Measurements from ENCODE around the gene DDX43.

DNA sequence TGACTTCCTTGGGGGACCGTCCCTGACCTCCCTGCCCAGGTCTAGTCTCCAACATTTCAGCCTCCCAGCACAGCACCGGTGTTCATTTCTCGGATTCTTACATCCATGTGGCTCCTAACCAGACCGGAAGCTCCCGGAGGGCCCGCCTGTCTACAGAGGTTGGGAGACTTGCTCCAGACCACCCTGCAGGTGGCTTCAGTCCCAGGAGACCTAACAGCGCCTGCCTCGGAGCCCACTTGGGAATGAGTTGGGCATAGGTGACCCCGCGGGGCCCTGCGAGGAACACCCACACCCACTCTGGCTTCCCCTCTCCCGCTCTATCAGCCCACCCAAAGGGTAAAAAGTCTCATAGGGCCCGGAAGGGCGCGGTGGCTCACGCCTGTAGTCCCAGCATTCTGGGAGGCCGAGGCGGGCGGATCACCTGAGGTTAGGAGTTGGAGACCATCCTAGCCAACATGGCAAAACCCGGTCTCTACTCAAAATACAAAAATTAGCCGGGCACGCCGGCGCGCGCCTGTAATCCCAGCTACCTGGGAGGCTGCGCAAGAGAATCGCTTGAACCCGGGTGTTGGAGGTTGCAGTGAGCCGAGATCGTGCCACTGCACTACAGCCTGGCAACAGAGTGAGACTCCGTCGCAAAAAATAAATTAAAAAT lies 46.0 kb upstream of the DDX43 start:
- TF ChIP-seq, protein P1, sequence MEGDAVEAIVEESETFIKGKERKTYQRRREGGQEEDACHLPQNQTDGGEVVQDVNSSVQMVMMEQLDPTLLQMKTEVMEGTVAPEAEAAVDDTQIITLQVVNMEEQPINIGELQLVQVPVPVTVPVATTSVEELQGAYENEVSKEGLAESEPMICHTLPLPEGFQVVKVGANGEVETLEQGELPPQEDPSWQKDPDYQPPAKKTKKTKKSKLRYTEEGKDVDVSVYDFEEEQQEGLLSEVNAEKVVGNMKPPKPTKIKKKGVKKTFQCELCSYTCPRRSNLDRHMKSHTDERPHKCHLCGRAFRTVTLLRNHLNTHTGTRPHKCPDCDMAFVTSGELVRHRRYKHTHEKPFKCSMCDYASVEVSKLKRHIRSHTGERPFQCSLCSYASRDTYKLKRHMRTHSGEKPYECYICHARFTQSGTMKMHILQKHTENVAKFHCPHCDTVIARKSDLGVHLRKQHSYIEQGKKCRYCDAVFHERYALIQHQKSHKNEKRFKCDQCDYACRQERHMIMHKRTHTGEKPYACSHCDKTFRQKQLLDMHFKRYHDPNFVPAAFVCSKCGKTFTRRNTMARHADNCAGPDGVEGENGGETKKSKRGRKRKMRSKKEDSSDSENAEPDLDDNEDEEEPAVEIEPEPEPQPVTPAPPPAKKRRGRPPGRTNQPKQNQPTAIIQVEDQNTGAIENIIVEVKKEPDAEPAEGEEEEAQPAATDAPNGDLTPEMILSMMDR (IDR thresholded peaks at IDR 0.05): no peak
- no peak for TF ChIP-seq ZFX (IDR thresholded peaks at IDR 0.05; ENCODE audit: borderline replicate concordance)
